Cardiac fibroblast (primary cell): ENCODE data around the gene PRRC2B.
A peak's percentile ranks its signal among the peaks of the same experiment; 100 is the strongest.
"Not testable (repeated sequence)": the region's sequence is repeated elsewhere in the genome, so short reads cannot be mapped to it uniquely, and the experiment has no call there.

Experiments
- DNase-seq, 2 donors: peaks; one replicate each; pipeline versions ENCODE4 v3.0.0 to v3.0.0-alpha.2; 2010; ENCODE audit warnings: low read depth in 2 of 2
- H3K4me3 ChIP-seq, 2 donors: replicated peaks in 1 of 2; 1 replicate in 1 of 2; 2 replicates in 1 of 2; pipeline ENCODE4 v1.5.1; 2011; ENCODE audit warnings: low read depth in 2 of 2, low read length in 2 of 2, mild to moderate bottlenecking in 2 of 2, moderate library complexity in 1 of 2
- TF ChIP-seq, protein P1 (sequence below): IDR thresholded peaks from one replicate; pipeline ENCODE4 v1.5.1; 2011; ENCODE audit warnings: low read depth, mild to moderate bottlenecking, low read length, inconsistent platforms

PRRC2B gene

GRCh38 chr9:131349881-131350563 is 43.9 kb upstream of the PRRC2B start:
- DNase-seq, result peak; percentile 89 to 91
- TF ChIP-seq, protein P1, sequence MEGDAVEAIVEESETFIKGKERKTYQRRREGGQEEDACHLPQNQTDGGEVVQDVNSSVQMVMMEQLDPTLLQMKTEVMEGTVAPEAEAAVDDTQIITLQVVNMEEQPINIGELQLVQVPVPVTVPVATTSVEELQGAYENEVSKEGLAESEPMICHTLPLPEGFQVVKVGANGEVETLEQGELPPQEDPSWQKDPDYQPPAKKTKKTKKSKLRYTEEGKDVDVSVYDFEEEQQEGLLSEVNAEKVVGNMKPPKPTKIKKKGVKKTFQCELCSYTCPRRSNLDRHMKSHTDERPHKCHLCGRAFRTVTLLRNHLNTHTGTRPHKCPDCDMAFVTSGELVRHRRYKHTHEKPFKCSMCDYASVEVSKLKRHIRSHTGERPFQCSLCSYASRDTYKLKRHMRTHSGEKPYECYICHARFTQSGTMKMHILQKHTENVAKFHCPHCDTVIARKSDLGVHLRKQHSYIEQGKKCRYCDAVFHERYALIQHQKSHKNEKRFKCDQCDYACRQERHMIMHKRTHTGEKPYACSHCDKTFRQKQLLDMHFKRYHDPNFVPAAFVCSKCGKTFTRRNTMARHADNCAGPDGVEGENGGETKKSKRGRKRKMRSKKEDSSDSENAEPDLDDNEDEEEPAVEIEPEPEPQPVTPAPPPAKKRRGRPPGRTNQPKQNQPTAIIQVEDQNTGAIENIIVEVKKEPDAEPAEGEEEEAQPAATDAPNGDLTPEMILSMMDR, result peak; percentile 92
- H3K4me3 ChIP-seq, result peak overlapping the region; percentile 18 to 37

DNA sequence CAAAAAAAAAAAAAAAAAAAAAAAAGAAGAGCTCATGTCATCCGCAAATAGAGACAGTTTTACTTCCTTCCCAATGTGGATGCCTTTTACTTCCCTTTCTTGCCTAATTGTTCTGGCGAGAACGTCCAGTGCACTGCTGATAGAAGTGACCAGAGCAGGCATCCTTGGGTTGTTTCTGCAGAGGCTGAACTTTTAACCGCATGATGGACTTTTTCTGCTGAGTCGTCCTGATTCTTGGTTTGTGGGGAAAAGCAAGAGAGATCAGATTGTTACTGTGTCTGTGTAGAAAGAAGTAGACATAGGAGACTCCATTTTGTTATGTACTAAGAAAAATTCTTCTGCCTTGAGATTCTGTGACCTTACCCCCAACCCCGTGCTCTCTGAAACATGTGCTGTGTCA is 37.4 kb upstream of the PRRC2B start:
- DNase-seq, result peak in 1 of 2 donors; percentile 36

GRCh38 chr9:131358556-131358955 is 35.3 kb upstream of the PRRC2B start:
- DNase-seq, result no peak
- TF ChIP-seq, protein P1, result no peak
- no peak overlapping the region for H3K4me3 ChIP-seq

More for the DNA sequence above, 37.4 kb upstream of the PRRC2B start:
- not testable (repeated sequence) for H3K4me3 ChIP-seq

DNA sequence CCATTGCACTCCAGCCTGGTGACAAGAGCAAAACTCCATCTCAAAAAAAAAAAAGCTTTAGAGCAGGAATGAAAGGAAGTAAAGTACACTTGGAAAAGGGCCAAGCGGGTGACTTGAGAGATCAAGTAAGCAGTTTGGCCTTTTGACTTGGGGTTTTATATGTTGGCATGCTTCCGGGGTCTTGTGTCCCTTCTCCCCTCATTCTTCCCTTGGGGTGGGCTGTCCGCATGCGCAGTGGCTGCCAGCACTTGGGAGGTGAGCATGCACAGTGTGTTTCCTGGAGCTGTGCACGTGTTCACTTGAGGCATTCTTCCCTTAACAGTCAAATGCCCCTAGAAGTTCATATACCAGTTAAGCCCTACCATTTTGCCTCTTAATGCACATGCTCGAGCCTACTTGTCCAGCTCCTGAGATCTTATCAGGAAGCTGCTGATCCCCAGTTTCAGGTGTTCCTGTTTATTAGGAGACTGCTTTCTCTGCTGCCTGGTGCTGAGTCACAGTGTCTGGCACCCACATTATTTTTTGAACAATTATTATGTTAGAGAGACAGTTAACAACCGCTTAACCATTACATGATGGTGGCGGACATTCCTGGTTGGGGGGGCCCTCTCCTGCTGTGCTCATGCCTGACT is 32.6 kb upstream of the PRRC2B start:
- TF ChIP-seq, protein P1, result no peak
- no peak overlapping the region for H3K4me3 ChIP-seq
- peak in 1 of 2 donors; percentile 12 for DNase-seq

- DNase-seq, result no peak
- TF ChIP-seq, protein P1, result no peak
- H3K4me3 ChIP-seq, result no peak overlapping the region
Observed at GRCh38 chr9:131365546-131365945, 28.3 kb upstream of the PRRC2B start.

- DNase-seq, result peak; percentile 65 to 85
- TF ChIP-seq, protein P1, result peak; percentile 38
- H3K4me3 ChIP-seq, result no peak overlapping the region
Observed at GRCh38 chr9:131366761-131367401, 27.0 kb upstream of the PRRC2B start.

DNA sequence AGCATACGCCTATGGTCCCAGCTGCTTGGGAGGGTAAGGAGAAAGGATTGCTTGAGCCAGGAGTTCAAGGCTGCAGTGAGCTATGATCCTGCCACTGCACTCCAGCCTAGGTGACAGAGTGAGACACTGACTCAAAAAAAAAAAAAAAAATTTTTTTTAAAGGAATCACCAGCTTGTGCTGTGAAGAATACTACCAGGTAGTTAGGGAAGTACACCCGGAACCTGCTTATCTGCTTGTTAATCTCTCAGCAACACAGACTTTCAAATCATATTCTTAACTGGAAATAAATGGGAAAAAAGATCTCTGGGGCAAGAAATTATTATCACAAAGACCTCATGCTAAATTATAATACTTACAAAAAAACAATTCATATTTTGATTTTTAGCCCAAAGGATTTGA is 26.4 kb upstream of the PRRC2B start:
- TF ChIP-seq, protein P1, result no peak
- no peak for DNase-seq
- no peak overlapping the region for H3K4me3 ChIP-seq
